HG03139 (cell line): ENCODE data around the gene RARRES1.

ENCODE experiments used
- ATAC-seq: cut with Tn5 transposase; IDR thresholded peaks from one replicate; pipeline ENCODE4 v1.9.1; 2021; ENCODE audit not compliant: unreplicated experiment

RARRES1 gene

DNA sequence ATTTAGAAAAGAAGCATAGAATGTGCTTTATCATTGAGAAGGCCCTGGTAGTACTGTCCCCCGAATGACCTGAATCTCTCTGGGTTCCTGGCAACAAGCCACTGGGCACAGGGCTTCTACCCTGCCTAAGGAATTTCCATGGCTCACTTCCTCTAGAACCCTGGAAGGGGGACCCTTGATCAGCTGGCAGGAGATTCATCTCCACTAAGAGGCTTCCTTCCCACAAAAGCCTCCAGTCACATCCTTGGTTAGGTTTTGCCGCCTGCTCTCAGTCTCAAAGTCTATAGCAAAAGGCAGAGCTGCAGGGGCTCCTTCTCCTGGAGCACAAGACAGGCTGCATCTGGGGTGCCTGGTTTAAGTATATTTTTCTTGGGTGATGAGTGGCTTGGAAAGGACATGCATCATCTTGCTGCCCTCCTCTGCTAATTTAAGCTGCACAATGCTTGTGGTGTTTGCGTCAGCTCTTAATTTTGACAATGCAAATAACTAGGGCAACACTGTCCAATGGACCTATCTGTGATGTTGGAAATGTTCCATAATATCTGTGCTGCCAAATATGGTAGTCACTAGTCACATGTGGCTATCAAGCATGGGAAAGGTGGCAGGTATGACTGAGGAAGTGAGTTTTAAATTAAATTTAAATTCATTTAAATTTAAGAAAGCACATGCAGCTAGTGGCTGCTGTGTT is 33.4 kb upstream of the RARRES1 start:
- ATAC-seq = no peak

DNA sequence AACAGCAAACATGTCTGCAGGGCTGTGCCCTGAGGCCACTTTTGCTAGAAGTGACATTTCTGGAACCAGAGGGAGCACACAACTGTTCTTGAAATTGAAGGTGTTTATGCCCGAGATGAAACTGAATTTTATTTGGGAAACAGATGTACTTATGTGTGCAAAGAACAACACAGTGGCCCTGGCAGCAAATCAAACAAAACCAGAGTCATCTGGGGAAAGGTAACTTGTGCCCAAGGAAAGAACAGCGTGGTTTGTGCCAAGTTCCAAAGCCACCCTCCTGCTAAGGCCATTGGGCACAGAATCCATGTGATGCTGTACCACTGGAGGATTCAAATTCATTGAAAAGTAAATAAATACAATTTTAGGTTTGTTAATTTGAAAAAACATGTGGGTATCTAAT is 31.2 kb upstream of the RARRES1 start:
- no peak for ATAC-seq

GRCh38 chr3:158762701-158763100 is 30.4 kb upstream of the RARRES1 start:
- ATAC-seq = no peak

DNA sequence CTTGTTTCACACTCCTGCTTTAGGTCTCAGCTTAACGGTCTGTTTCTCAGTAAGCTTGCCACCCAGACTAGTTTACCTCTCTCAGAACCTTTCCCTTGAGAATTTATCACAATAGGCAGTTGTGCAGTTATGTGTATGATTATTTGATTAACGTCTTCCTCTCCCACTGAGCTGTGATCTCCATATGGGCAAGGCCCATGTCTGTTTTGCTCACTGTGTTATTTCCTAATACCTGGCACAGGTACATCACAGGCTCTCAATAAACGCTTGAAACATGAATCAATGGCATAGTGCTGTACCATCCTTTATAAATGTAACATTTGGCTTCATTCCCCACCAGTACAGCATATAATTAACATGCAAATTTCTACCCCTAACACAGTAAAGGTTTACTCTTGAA is 29.1 kb upstream of the RARRES1 start:
- no peak for ATAC-seq

DNA sequence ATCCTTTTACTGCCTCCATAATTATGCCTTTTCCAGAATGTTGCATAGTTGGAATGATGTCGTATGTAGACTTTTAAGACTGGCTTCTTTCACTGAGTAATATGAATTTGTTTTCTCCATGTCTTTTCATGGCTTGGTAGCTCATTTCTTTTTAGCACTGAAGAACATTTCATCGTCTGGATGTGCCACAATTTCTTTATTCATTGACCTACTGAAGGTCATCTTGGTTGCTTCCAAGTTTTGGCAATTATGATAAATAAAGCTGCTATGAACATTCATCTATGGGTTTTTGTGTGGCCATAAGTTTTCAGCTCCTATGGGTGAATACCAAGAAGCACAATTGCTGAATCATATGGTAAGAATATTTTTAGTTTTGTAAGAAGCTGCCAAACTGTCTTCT is 23.2 kb upstream of the RARRES1 start:
- no peak for ATAC-seq

DNA sequence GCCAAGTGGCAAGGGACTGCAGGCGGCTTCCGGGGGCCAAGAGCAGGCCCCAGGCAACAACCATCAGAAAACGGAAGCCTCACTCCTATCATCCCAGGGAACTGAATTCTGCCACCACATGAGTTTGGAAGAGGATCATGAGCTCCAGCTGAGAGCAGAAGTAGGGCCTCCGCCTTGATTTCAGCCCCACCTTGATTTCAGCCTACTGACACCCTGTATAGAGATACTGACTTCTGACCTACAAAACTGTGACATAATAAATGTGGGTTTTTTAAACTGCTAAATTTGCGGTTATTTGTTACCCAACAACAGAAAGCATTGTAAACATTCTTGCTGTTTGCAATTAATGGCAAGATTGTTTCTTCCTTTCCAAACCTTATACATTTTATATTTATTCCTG is 21.6 kb upstream of the RARRES1 start:
- no peak for ATAC-seq

- no peak for ATAC-seq
These were observed 19.1 kb upstream of the RARRES1 start for GRCh38 chr3:158751316-158751715.

DNA sequence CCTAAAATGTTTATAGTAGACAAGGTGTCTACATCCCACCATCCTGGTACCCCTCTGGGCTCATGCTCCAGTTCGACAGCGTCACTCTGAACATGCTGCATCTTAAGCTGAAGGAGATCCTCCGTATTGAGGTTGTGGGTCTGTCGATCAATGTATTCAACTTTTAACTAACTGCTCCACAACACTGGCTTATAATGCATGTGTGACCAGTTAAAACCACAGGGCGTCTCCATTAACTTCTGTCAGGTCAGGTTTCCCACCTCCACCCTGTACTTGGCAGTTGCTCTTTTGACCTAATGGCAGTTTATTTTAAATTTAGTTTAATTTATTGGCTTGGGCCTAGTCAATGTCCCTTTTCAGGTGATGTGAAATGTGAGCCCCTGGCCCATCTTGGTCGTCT is 17.8 kb upstream of the RARRES1 start:
- ATAC-seq = no peak

- no peak for ATAC-seq
These were observed 17.3 kb upstream of the RARRES1 start for GRCh38 chr3:158749526-158749925.

DNA sequence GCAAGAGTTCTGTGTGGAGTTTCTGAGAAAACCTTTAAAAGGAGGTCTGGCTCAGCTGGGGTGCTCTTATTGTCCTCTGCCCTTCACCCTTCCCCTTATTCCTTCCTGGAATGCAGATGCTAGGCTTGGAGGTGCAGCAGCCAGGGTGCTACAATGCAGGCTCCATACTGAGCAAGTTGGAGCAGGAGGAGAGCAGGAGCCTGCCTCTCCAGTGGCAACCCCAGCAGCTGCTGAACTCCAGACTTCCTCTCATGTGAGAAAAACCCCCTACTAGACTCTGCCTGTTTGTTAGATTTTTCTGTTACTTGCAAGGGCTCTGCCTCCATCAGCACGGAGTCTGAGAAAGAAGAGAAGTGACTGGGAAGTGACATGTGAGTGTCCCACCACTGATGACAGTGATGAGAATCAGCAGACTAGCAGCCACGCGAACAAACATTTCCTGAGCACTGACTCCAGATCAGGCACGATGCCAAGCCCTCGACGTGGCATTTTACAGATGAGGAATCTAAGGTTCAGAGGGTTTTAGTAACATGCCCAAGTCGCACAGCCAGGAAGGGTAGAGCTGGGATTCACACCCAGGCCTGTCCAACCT is 16.1 kb upstream of the RARRES1 start:
- no peak for ATAC-seq

DNA sequence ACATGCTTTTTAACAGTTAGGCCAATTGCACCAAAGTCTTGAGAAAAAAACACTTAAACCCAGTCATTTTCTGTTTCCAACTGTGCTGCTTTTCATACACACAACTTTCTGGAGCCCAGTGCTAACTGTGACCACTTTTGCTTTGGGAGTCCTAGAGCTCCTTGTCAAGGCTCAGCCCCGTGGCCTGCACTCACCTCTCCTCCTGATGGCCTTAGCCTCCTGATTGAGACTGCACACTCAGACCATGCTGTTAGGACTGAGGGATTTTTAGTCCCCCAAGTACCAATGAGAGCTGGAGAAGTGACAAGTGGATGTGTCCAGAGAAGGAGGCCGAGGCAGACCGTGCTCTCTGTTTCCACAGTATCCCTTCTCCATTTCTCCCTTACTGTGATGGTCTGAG is 15.2 kb upstream of the RARRES1 start:
- ATAC-seq = no peak

GRCh38 chr3:158745551-158745950 is 13.3 kb upstream of the RARRES1 start:
- no peak for ATAC-seq

GRCh38 chr3:158744567-158745288 is 12.5 kb upstream of the RARRES1 start:
- ATAC-seq = no peak

- ATAC-seq = no peak
These were observed 11.7 kb upstream of the RARRES1 start for GRCh38 chr3:158743664-158744566.

DNA sequence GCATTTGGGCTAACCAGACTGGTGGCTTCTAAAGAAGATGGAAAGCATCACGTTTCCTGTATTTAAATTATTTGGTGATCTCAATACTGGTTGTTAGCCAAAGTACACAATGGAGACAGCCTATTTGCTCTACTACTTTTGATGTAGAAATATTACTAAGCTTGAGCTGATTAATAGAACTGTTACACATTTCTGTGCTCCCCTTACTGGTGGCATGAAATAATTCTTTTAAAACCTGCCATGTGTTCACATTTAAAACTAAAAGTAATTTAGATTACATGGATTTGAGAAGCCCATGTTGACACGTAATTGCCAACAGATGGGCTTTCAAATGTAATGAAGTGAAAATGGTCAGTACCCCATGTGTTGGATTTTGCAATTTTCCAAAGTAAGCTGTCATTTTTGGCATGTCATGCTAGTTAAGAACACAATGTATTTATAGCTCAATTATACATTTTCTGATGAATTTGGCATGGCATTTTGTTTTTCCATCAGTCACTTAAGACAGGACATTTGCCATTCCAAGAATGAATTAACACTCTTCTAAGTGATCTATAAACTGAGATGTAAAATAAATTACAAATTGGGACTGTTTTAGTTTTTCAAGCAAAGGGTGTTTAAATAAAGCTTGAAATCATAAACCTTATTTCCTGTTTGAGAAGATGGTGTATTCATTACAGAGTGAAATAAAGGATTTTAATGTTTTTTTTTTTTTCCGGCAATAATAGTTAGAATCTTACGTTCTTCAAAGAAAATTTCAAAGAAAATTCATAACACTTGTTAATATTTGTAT is 10.8 kb upstream of the RARRES1 start:
- no peak for ATAC-seq

DNA sequence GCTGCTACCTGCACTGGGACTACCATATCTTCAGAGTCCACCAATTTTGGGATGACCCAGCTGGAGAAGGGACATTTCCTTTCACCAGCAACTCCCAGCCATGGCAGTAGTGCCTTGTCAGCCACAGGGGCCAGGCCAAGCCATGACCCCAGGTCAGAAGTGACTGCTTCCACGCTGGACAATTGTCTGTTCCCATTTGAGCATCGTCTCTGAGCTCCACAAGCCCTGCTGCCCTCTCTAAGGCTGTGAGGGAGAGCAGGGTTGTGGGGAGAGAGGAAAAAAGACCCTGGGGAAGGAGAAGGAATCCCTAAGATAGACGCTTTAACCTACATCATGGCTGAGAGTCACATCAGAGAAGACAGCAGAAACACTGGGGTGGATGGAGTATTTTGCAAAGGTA is 7.4 kb upstream of the RARRES1 start:
- no peak for ATAC-seq

DNA sequence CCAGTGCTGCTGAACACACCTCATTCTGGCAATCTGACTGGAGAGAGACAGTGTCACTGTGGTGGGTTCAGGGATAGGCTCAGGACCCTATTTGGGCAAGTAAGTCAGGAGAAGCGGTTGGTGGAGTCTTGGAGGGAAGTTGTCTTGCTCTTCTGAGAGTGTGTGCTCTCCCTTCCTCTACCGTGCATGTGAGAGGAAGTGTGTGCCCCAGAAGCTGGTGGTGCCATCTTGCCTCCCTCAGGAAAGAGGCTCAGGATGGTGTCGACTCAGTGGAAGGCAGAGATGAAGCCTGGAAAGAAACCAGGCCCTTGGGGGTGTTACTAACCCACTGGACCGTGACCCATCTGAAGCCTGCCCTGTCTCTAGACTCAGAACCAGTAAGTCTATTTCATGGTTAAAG is 6.8 kb upstream of the RARRES1 start:
- no peak for ATAC-seq

GRCh38 chr3:158738653-158739052 is 6.4 kb upstream of the RARRES1 start:
- no peak for ATAC-seq

- no peak for ATAC-seq
These were observed 5.8 kb upstream of the RARRES1 start for GRCh38 chr3:158737976-158738615.

GRCh38 chr3:158737410-158737809 is 5.2 kb upstream of the RARRES1 start:
- no peak for ATAC-seq
